ENCODE results near the gene WDR62. TPM values are rescaled to one million over a fixed set of nuclear protein-coding genes. Genes with fewer than 3 reads are reported as not detected.

WDR62 gene
- polyA plus RNA-seq, 1 donor (not counting 4 experiments of a cell fraction or from before 2014, with no cell fraction given) = 2.3 TPM

- H3K4me3 ChIP-seq (ENCODE audit: control insufficient read depth in 2 of 3, extremely low read depth in 1 of 3, insufficient read depth in 2 of 3, low read depth in 1 of 3, low read length in 3 of 3) = no peak overlapping the region
- no peak overlapping the region for H2AFZ ChIP-seq (ENCODE audit: control insufficient read depth, low read length)
- H3K4me1 ChIP-seq (ENCODE audit: control insufficient read depth, extremely low read depth, insufficient read depth, low read length) = no peaks in the 10 kb centered on the region
- no peak overlapping the region for H3K27ac ChIP-seq (ENCODE audit: control insufficient read depth, insufficient read depth, low read length)
- no peak for TF ChIP-seq EZH2 (IDR thresholded peaks at IDR 0.05; ENCODE audit: low read length)
- no peak for TF ChIP-seq CTCF (optimal IDR thresholded peaks at IDR 0.05 in 1 of 3, IDR thresholded peaks at IDR 0.05 in 1 of 3, conservative IDR thresholded peaks at IDR 0.05 in 1 of 3; ENCODE audit: extremely low read depth in 1 of 3, insufficient read depth in 2 of 3, low read length in 3 of 3)
- H3K4me2 ChIP-seq (ENCODE audit: control insufficient read depth, extremely low read depth, insufficient read depth, low read depth, low read length) = no peak overlapping the region
- H3K9me1 ChIP-seq (ENCODE audit: control insufficient read depth, extremely low read depth, insufficient read depth, low read length) = no peaks in the 10 kb centered on the region
- no peaks in the 10 kb centered on the region for H3K9me3 ChIP-seq (ENCODE audit: control insufficient read depth, low read depth, low read length)
- no peak for DNase-seq (ENCODE audit: low read depth, low spot score)
- peaks cover 8 to 28% of the 10 kb centered on the region in 2 experiments for H3K36me3 ChIP-seq (ENCODE audit: control insufficient read depth in 2 of 2, extremely low read depth in 1 of 2, insufficient read depth in 2 of 2, low read length in 2 of 2)
- FAIRE-seq = no peak
- dilution Hi-C loops (cut with MboI; ENCODE audit: extremely low pct_ligation_motif_present, low sequenced_read_pairs) = no loop called here
- no peaks in the 10 kb centered on the region for H4K20me1 ChIP-seq (ENCODE audit: control insufficient read depth, extremely low read depth, insufficient read depth, low read length)
- no peaks in the 10 kb centered on the region for H3K27me3 ChIP-seq (ENCODE audit: control insufficient read depth, extremely low read depth, insufficient read depth, low read length)
- H3K79me2 ChIP-seq (ENCODE audit: control insufficient read depth, insufficient read depth, low read length) = no peaks in the 10 kb centered on the region
- no peak overlapping the region for H3K9ac ChIP-seq (ENCODE audit: control insufficient read depth, extremely low read depth, insufficient read depth, low read length)
Observed at GRCh38 chr19:36084231-36085009, 29.7 kb downstream of the WDR62 start.

DNA sequence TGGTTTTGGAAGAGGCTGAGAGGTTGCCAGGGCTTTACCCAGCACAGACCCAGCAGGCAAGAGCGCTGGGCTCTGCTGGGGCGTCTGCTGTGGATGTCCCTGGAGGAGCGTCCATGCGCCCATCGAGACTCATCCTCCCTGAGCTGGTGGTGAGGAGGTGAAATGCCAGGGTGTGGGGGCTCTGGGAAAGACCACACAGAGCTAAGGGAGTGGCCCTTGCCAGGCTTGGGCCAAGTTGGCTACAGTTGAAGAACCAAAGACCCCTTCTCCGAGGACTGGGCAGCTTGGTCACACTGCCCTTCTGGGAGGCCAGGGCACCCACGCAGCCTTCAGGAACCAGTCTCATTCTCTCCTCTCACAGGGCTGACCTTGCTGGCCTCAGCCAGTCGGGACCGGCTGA lies 31.6 kb downstream of the WDR62 start:
- Histone ChIP-seq H3K9ac (ENCODE audit: control insufficient read depth, extremely low read depth, insufficient read depth, low read length) (no peak overlapping the region), H3K4me1 (ENCODE audit: control insufficient read depth, extremely low read depth, insufficient read depth, low read length) (no peaks in the 10 kb centered on the region), H2AFZ (ENCODE audit: control insufficient read depth, low read length) (no peak overlapping the region), H3K9me3 (ENCODE audit: control insufficient read depth, low read depth, low read length) (no peaks in the 10 kb centered on the region), H3K4me2 (ENCODE audit: control insufficient read depth, extremely low read depth, insufficient read depth, low read depth, low read length) (no peak overlapping the region), H3K9me1 (ENCODE audit: control insufficient read depth, extremely low read depth, insufficient read depth, low read length) (no peaks in the 10 kb centered on the region), H3K36me3 (ENCODE audit: control insufficient read depth in 2 of 2, extremely low read depth in 1 of 2, insufficient read depth in 2 of 2, low read length in 2 of 2) (peaks cover 7 to 27% of the 10 kb centered on the region in 2 experiments), H3K27me3 (ENCODE audit: control insufficient read depth, extremely low read depth, insufficient read depth, low read length) (no peaks in the 10 kb centered on the region), H3K79me2 (ENCODE audit: control insufficient read depth, insufficient read depth, low read length) (no peaks in the 10 kb centered on the region), H3K27ac (ENCODE audit: control insufficient read depth, insufficient read depth, low read length) (no peak overlapping the region), H4K20me1 (ENCODE audit: control insufficient read depth, extremely low read depth, insufficient read depth, low read length) (no peaks in the 10 kb centered on the region), H3K4me3 (ENCODE audit: control insufficient read depth in 2 of 3, extremely low read depth in 1 of 3, insufficient read depth in 2 of 3, low read depth in 1 of 3, low read length in 3 of 3) (no peak overlapping the region)
- no peak for DNase-seq (ENCODE audit: low read depth, low spot score)
- TF ChIP-seq CTCF (optimal IDR thresholded peaks at IDR 0.05 in 1 of 3, IDR thresholded peaks at IDR 0.05 in 1 of 3, conservative IDR thresholded peaks at IDR 0.05 in 1 of 3; ENCODE audit: extremely low read depth in 1 of 3, insufficient read depth in 2 of 3, low read length in 3 of 3) (no peak), EZH2 (IDR thresholded peaks at IDR 0.05; ENCODE audit: low read length) (no peak)
- no peak for FAIRE-seq
- dilution Hi-C loops (cut with MboI; ENCODE audit: extremely low pct_ligation_motif_present, low sequenced_read_pairs) = no loop called here
